KMS-11 (cell line): ENCODE results near the gene NFIC.
"Not testable (repeated sequence)": the region's sequence is repeated elsewhere in the genome, so short reads cannot be mapped to it uniquely, and the experiment has no call there.

Source experiments
- H2AFZ ChIP-seq: fragments of 200-600 bp; sonication (generic); 2 replicates; pipeline ENCODE4 v1.6.1; 2016; ENCODE audit warnings: antibody characterized with exemption, mixed run types, low read depth
- H3K27ac ChIP-seq: fragments of 200-600 bp; sonication (generic); 2 replicates; pipeline ENCODE4 v1.6.1; 2016; ENCODE audit warnings: mild to moderate bottlenecking, mixed run types
- H3K27me3 ChIP-seq: fragments of 200-600 bp; sonication (generic); 2 replicates; pipeline ENCODE4 v1.6.1; 2017; ENCODE audit warnings: mild to moderate bottlenecking, low read depth, mixed run types, moderate library complexity; ENCODE audit not compliant: insufficient read depth
- H3K36me3 ChIP-seq: fragments of 200-600 bp; sonication (generic); 2 replicates; pipeline ENCODE4 v1.6.1; 2017; ENCODE audit warnings: mild to moderate bottlenecking, mixed run types; ENCODE audit not compliant: insufficient read depth
- H3K4me1 ChIP-seq: fragments of 200-600 bp; sonication (generic); 2 replicates; pipeline ENCODE4 v1.6.1; 2016; ENCODE audit warnings: mild to moderate bottlenecking, low read depth, mixed run types; ENCODE audit not compliant: poor library complexity, severe bottlenecking
- H3K4me2 ChIP-seq: fragments of 200-600 bp; sonication (generic); 2 replicates; pipeline ENCODE4 v1.7.0; 2016; ENCODE audit warnings: mild to moderate bottlenecking, mixed run types
- H3K4me3 ChIP-seq: fragments of 200-600 bp; sonication (generic); IDR thresholded peaks from 2 replicates; pipeline ENCODE4 v1.6.1; 2017; ENCODE audit warnings: low read depth, low read length, mixed read lengths; ENCODE audit not compliant: insufficient read depth
- H3K79me2 ChIP-seq: fragments of 200-600 bp; sonication (generic); 2 replicates; pipeline ENCODE4 v1.6.1; 2016; ENCODE audit warnings: low read depth, mixed run types; ENCODE audit not compliant: insufficient read depth
- H3K9ac ChIP-seq: fragments of 200-600 bp; sonication (generic); 2 replicates; pipeline ENCODE4 v1.6.1; 2016; ENCODE audit warnings: mild to moderate bottlenecking, mixed run types
- H4K20me1 ChIP-seq: fragments of 200-600 bp; sonication (generic); 2 replicates; pipeline ENCODE4 v1.6.1; 2016; ENCODE audit warnings: mild to moderate bottlenecking, mixed run types; ENCODE audit not compliant: insufficient read depth
- CTCF ChIP-seq: fragments of 200-600 bp; sonication (generic); conservative IDR thresholded peaks from 2 replicates; pipeline ENCODE4 v1.6.1; 2017; ENCODE audit warnings: low read depth, mild to moderate bottlenecking, antibody characterized with exemption, low read length, moderate library complexity, mixed read lengths

Gene NFIC

GRCh38 chr19:3330047-3330446 is 36.3 kb upstream of the NFIC start:
- Histone ChIP-seq H2AFZ (no peak overlapping the region), H3K4me2 (no peak overlapping the region), H3K27me3 (peaks cover 72% of the 10 kb centered on the region), H3K79me2 (no peaks in the 10 kb centered on the region), H3K36me3 (no peaks in the 10 kb centered on the region), H3K9ac (no peak overlapping the region), H3K27ac (no peak overlapping the region), H3K4me3 (no peak overlapping the region), H4K20me1 (no peaks in the 10 kb centered on the region), H3K4me1 (no peaks in the 10 kb centered on the region)
- TF ChIP-seq CTCF = no peak

- not testable (repeated sequence) for H3K4me1 ChIP-seq, H4K20me1 ChIP-seq, H3K4me3 ChIP-seq, H3K36me3 ChIP-seq, H3K79me2 ChIP-seq, H3K27ac ChIP-seq, H2AFZ ChIP-seq, H3K4me2 ChIP-seq, H3K9ac ChIP-seq
- peaks cover 89% of the 10 kb centered on the region for H3K27me3 ChIP-seq
Measured at GRCh38 chr19:3332232-3332631, 34.2 kb upstream of the NFIC start.

- H3K27ac ChIP-seq = no peak overlapping the region
- H3K79me2 ChIP-seq = no peaks in the 10 kb centered on the region
- H3K4me2 ChIP-seq = no peak overlapping the region
- no peak for TF ChIP-seq CTCF
- H3K4me3 ChIP-seq = no peak overlapping the region
- no peak overlapping the region for H3K9ac ChIP-seq
- no peaks in the 10 kb centered on the region for H4K20me1 ChIP-seq
- H3K27me3 ChIP-seq = peaks cover 95% of the 10 kb centered on the region
- H2AFZ ChIP-seq = no peak overlapping the region
- no peaks in the 10 kb centered on the region for H3K36me3 ChIP-seq
- no peaks in the 10 kb centered on the region for H3K4me1 ChIP-seq
Measured at GRCh38 chr19:3333020-3333583, 33.3 kb upstream of the NFIC start.

- no peaks in the 10 kb centered on the region for H4K20me1 ChIP-seq
- H3K4me3 ChIP-seq = no peak overlapping the region
- no peaks in the 10 kb centered on the region for H3K4me1 ChIP-seq
- no peak overlapping the region for H3K27ac ChIP-seq
- no peaks in the 10 kb centered on the region for H3K79me2 ChIP-seq
- peaks cover 91% of the 10 kb centered on the region for H3K27me3 ChIP-seq
- TF ChIP-seq CTCF = no peak
- no peak overlapping the region for H2AFZ ChIP-seq
- no peaks in the 10 kb centered on the region for H3K36me3 ChIP-seq
- H3K4me2 ChIP-seq = no peak overlapping the region
- no peak overlapping the region for H3K9ac ChIP-seq
Measured at GRCh38 chr19:3333662-3334061, 32.7 kb upstream of the NFIC start.

- H3K36me3 ChIP-seq, H3K79me2 ChIP-seq, H3K9ac ChIP-seq, H3K4me2 ChIP-seq, H4K20me1 ChIP-seq, H3K4me1 ChIP-seq, H3K27ac ChIP-seq, H2AFZ ChIP-seq, H3K4me3 ChIP-seq: not testable (repeated sequence)
- H3K27me3 ChIP-seq = peaks cover 84% of the 10 kb centered on the region
Measured at GRCh38 chr19:3334749-3335430, 31.5 kb upstream of the NFIC start.
